Type B pancreatic cell (in vitro differentiated cells): ENCODE data around the gene IL18. TPM values are rescaled to one million over a fixed set of nuclear protein-coding genes. Genes with fewer than 3 reads are reported as not detected.

Experiments
- DNase-seq: peaks from one replicate; pipeline ENCODE4 v3.0.0; 2021; ENCODE audit warnings: mixed read lengths; ENCODE audit not compliant: unreplicated experiment; ENCODE audit errors: extremely low spot score
- H3K27ac Mint-ChIP-seq: 2 replicates; pipeline ENCODE4 v1.8.0; 2021; ENCODE audit warnings: mild to moderate bottlenecking, mixed read lengths
- H3K27me3 Mint-ChIP-seq: 2 replicates; pipeline ENCODE4 v1.8.0; 2021; ENCODE audit warnings: mixed read lengths
- H3K36me3 Mint-ChIP-seq: 2 replicates; pipeline ENCODE4 v1.8.0; 2021; ENCODE audit warnings: mixed read lengths
- H3K4me1 Mint-ChIP-seq: one replicate; pipeline ENCODE4 v1.8.0; 2021; ENCODE audit warnings: mixed read lengths; ENCODE audit not compliant: unreplicated experiment
- H3K4me3 Mint-ChIP-seq: 2 replicates; pipeline ENCODE4 v1.8.0; 2021; ENCODE audit warnings: mild to moderate bottlenecking, mixed read lengths
- H3K9me3 Mint-ChIP-seq: 2 replicates; pipeline ENCODE4 v1.8.0; 2021; ENCODE audit warnings: mixed read lengths
- total RNA-seq: library from RNA; stranded (reverse); gene quantifications from 2 replicates; pipeline ENCODE4 v1.2.1, GENCODE V29; 2021; ENCODE audit warnings: low replicate concordance
- TF ChIP-seq, protein P1 (sequence below): fragments of 200-600 bp; sonication (generic); conservative IDR thresholded peaks from 2 replicates; pipeline ENCODE4 v1.5.0; 2021; ENCODE audit warnings: antibody characterized with exemption, mild to moderate bottlenecking

The IL18 gene
- total RNA-seq, 1 donor from 2014 or later: 0.94 TPM

DNA sequence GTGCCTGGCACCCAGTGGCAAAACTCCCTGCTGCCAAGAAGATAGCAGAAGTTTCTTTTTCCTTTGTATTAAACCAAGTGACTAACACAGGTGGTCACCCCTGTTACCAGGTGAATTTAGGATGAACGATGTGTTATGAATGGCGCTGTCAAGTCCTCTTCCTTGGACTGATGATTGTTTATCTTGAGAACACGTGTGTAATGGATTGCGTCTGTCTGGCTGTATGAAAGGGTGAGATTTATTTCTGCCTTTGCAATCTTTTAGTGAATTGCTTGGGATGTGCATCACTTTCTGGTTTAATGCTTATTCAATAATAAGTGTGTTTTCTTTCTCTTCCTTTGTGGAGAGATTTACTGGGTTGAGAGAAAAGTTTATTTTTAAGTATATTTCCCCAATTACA lies 40.8 kb downstream of the IL18 start:
- peaks cover 3% of the 10 kb centered on the region for H3K36me3 Mint-ChIP-seq
- no peak for DNase-seq
- TF ChIP-seq, protein P1, sequence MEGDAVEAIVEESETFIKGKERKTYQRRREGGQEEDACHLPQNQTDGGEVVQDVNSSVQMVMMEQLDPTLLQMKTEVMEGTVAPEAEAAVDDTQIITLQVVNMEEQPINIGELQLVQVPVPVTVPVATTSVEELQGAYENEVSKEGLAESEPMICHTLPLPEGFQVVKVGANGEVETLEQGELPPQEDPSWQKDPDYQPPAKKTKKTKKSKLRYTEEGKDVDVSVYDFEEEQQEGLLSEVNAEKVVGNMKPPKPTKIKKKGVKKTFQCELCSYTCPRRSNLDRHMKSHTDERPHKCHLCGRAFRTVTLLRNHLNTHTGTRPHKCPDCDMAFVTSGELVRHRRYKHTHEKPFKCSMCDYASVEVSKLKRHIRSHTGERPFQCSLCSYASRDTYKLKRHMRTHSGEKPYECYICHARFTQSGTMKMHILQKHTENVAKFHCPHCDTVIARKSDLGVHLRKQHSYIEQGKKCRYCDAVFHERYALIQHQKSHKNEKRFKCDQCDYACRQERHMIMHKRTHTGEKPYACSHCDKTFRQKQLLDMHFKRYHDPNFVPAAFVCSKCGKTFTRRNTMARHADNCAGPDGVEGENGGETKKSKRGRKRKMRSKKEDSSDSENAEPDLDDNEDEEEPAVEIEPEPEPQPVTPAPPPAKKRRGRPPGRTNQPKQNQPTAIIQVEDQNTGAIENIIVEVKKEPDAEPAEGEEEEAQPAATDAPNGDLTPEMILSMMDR: no peak
- H3K27ac Mint-ChIP-seq: no peak overlapping the region
- H3K27me3 Mint-ChIP-seq: no peaks in the 10 kb centered on the region
- no peaks in the 10 kb centered on the region for H3K4me1 Mint-ChIP-seq
- no peaks in the 10 kb centered on the region for H3K9me3 Mint-ChIP-seq
- H3K4me3 Mint-ChIP-seq: no peak overlapping the region

DNA sequence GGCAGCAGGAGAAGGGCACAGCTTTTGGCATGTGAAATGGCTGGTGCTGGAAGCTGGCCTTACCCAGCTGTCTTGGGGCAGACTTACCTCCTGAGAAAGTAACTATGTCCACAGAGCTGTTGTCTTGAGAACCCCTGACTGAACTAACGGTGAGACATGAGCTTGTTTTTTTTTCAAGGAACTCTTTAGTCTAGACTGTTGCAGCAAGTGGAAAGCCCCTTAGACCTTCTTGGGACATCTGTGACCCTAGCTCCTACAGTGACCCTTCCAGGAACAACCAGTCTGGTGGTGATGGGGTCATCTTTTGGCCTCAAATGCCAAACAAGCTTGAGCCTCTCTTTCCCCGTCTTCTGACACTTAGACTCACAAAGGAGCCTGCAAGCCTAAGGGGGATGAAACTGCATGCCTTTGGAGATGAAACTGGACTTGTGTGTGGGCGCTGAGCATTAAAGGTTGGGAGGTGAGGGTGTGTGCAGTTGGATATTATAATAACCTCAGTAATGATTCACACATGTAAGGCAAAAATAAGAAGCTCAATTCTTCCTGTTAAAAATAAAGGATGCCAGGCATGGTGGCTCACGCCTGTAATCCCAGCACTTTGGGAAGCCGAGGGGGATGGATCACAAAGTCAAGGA lies 41.8 kb downstream of the IL18 start:
- no peak for DNase-seq
- Mint-ChIP-seq H3K27ac (no peak overlapping the region), H3K4me1 (no peaks in the 10 kb centered on the region), H3K4me3 (no peak overlapping the region), H3K27me3 (no peaks in the 10 kb centered on the region), H3K9me3 (no peaks in the 10 kb centered on the region), H3K36me3 (peaks cover 4% of the 10 kb centered on the region)
- TF ChIP-seq, protein P1: no peak

GRCh38 chr11:112118176-112118575 lies 45.7 kb downstream of the IL18 start:
- no peak for DNase-seq
- no peak overlapping the region for H3K27ac Mint-ChIP-seq
- TF ChIP-seq, protein P1: no peak
- no peak overlapping the region for H3K4me3 Mint-ChIP-seq
- H3K36me3 Mint-ChIP-seq: peaks cover 7% of the 10 kb centered on the region
- H3K9me3 Mint-ChIP-seq: no peaks in the 10 kb centered on the region
- H3K27me3 Mint-ChIP-seq: no peaks in the 10 kb centered on the region
- H3K4me1 Mint-ChIP-seq: no peaks in the 10 kb centered on the region

GRCh38 chr11:112115386-112115785 lies 48.5 kb downstream of the IL18 start:
- TF ChIP-seq, protein P1: no peak
- Mint-ChIP-seq H3K4me1 (no peaks in the 10 kb centered on the region), H3K27ac (no peak overlapping the region), H3K4me3 (no peak overlapping the region), H3K9me3 (no peaks in the 10 kb centered on the region), H3K36me3 (peaks cover 10% of the 10 kb centered on the region), H3K27me3 (no peaks in the 10 kb centered on the region)
- DNase-seq: no peak

DNA sequence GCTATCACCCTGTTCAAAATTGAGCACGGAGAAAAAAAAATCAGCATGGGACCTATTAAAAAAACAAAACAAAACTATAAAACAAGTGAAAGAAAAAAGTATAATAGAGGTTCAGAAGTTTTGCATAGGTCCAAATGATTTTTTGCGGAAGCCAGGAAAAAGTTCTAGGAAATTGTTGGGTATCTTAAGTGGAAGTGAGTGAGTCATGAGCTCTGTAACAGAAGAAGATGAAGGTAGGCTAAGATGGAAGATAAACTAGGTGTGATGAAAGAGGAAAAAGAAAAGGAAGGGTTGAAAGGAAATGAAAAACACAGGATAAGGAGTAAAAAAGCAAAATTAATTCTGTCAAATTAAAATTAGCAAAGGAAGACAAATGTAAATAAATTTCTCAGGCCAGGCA lies 49.4 kb downstream of the IL18 start:
- Mint-ChIP-seq H3K27ac (no peak overlapping the region), H3K9me3 (no peaks in the 10 kb centered on the region), H3K36me3 (peaks cover 11% of the 10 kb centered on the region), H3K27me3 (no peaks in the 10 kb centered on the region), H3K4me1 (no peaks in the 10 kb centered on the region), H3K4me3 (no peak overlapping the region)
- no peak for DNase-seq
- TF ChIP-seq, protein P1: no peak
